HG03097 (cell line): ENCODE data around the gene CYB5R2.
"Not testable (repeated sequence)": the region's sequence is repeated elsewhere in the genome, so short reads cannot be mapped to it uniquely, and the experiment has no call there.

Source experiments
- ATAC-seq: cut with Tn5 transposase; IDR thresholded peaks from one replicate; pipeline ENCODE4 v1.9.1; 2021; ENCODE audit not compliant: unreplicated experiment, low FRiP score

The CYB5R2 gene

DNA sequence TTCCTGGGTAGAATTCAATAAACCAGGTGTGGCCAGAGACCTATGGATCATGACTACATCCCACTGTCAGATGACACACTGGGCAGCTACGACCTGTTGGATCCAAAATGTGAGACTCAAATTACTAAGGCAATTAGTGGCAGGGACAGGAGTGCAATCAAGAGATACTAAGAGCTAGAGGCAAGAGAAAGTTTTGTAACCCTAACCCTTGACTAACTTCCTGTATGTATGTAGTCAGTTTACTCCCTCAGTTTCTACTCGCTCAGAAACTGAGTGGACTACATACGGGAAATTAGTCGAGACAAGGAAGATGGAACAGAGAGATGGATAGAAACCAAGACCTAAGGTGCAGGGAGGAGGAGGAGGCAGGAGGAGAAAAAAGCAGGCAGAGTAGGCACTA is 2.7 kb downstream of the CYB5R2 start:
- no peak for ATAC-seq

DNA sequence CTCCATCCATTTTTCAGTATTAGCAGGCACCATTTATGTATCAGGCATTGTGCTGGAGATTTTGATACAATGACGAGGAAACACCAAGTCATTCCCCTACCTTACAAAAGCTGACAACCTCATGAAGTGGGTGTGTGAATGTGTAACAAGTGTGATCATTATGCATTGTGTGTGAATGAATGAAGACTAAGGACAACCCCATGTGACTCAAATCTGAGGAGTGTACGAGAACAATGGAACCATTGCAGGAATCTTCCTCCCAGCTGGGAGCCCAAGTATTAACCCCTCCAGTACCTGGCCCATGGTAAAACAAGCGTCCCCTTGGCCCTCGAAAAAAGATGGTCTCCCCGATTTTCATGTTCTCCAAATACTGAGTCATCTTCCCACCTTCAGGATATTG is 4.4 kb downstream of the CYB5R2 start:
- no peak for ATAC-seq

DNA sequence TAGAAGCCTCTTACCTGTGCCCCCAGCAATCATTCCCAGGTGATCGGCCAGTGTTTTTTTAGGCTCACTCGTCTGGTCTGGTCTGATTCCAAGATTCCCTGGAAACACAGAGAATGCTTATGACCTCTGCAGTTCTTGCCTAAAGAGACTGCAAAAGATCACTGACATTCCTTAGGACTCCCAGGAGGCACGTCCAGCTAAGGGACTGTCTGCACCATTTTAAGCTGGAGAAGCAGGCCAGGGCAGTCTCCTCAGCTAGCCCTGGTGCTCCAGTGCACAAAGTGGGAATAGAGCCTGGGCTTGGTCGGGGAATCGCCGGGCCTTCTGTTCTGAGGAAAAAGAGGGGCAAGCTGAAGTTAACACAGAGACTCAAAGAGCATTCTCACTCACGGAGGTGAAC is 4.8 kb downstream of the CYB5R2 start:
- ATAC-seq: no peak

DNA sequence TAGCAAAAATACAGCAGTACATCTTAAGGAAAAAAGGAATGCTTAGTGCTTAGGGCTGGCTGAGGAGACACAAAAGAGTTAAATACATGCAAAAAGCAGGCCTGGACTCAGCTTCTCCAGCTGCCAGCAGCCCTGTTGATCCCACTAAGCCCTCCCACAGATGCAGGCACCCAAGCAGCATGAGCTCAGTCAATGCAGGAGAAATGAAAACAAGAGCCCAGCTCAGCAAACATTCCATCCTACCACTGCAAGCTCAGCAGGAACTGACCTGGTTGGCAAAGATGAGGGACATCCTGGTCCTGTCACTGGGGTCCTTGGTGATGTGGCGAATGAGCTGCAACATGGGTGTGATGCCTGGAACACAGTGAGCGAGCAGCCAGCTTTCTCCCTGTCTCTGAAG is 5.8 kb downstream of the CYB5R2 start:
- ATAC-seq: no peak

DNA sequence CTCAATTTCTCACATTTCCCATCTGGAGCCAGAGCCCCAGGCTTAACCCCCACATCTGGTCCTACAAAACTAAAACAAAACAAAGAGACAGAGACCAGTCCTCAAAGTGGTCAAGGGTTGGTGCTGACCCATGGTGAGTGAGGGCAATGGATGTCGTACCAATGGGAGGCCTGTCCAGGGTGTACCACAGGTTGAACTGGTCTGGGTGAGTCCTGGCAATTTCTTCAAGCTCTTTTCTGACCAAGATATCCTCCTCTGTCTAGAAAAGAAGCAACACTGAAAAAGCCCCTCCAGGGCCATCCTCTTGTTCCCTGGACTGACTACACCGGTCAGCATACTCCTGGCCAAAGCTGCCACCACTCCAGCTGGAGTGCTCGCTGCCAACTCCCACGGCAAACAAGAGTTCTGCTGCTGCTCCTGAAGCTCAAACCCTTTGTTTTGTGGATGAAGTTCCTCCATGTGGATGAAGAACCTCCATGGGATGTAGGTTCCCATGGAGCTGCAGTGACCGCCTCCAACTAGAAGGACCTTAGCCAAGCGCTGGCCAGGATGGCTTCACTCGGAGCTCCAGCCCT is 6.9 kb downstream of the CYB5R2 start:
- no peak for ATAC-seq

DNA sequence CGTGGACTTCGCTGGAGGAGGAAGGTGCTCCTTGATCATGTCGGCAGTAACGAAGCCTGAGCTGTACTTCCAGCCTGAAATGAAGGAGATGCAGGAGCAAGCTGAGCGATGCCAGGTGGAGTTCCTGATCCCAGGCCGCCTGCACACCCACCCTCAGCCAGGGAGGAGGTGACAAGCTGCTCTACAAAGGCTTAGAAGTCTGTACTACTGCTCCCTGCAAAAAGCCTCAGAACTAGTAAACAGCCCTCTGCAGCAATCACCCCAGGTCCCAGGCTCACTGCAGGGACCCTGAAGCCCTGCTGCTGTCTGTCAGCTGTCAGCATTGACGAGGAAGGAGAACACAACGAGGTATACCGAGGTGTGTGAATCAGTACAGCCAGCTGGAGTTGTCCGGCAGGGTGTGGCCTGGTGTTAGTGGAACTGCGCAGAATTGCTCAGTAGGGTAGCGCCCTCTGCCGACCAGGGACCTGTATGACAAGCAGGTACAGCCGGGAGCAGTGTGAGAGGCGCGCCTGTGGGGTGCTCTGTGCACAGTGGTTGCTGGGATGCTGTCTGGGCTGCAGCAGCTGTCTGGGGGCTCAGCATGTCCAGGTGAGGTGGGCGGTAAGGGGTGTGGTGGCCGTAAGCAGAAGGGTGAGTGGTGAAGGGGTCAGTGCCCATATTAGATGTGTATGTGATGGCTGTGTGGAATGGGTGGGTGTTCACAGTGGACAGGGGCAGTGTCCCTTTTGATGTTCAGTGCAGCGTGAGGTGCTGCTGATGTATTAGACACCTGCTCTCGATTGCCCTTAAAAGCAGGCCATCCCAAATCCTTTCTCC is 7.6 kb downstream of the CYB5R2 start:
- ATAC-seq: peak; percentile 98

DNA sequence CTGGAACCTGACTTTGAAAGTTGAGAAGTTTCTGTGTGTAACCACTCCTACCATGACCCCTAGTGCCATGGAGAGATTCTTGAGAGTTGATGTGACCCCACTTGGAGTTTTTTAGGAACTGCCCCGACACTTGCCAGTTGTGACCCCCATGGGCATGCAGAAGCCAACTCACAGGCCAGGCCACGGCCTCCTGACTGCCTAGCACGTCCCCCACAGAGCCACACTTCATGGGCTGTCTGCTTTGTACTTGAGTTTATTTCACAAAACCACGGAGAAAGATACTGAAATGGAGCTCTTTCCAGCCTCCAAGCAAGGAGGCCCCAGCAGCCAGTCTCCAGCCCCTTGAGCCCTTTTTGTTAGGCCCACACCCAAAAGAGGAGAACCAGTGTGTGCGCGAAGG is 8.4 kb downstream of the CYB5R2 start:
- no peak for ATAC-seq

DNA sequence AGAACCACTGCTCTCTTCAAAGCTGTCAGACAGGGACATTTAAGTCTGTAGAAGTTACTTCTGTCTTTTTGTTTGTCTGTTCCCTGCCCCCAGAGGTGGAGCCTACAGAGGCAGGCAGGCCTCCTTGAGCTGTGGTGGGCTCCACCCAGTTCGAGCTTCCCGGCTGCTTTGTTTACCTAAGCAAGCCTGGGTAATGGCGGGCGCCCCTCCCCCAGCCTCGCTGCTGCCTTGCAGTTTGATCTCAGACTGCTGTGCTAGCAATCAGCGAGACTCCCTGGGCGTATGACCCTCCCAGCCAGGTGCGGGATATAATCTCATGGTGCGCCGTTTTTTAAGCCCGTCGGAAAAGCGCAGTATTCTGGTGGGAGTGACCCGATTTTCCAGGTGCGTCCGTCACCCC is 9.8 kb downstream of the CYB5R2 start:
- ATAC-seq: not testable (repeated sequence)

DNA sequence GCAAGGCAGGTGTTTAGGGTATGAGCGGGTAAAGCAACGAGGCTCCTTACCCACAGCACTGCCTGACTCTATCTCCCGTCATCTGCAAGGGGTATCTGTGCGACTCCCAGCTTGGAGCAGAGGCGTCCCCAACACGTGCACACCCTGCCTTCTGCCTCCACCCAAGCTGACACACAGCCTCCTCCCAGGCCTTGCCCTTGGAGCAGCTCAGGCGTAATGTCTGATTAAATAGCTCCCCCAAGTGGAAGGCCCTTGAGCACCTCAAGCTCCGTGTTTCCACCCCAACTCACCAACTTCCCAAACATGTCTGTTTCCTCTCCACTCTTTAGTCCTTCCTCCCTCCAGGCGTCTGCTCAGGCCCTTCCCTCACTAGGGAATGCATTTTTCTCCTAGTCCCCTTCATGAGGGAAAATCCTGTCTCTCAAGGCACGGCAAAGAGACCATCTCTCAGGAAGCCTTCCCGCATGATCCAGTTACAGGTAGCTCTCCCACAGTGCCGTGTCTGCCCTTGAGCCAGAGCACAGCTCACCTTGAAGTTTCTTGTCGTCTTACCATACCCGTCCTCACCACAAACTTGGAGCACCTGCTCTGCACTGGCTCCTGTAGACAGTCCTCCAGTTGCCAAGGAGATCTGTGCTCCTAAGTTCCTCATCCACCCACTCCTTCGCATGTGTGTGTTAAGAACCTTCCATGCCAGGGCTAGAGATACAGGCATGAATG is 15.8 kb downstream of the CYB5R2 start:
- no peak for ATAC-seq

DNA sequence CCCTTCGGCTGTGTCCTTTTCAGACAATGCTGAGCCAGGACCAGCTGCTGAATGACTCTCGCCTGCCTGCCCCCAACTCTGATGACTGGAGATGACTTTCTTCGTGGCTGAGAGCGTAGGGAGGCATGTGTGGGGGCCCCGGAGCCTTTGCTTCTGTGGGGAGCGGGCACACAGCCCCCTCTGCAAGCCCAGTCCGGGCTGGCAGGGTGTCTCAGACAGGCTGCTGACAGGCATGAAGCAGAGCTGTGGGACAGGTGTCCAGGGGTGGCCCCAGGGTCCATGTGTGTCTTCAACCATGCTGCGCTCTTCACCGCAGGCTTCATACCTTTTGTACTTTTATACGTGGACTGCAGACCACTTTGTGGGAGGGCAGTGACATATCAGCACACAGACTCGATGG is 16.6 kb downstream of the CYB5R2 start:
- ATAC-seq: no peak

DNA sequence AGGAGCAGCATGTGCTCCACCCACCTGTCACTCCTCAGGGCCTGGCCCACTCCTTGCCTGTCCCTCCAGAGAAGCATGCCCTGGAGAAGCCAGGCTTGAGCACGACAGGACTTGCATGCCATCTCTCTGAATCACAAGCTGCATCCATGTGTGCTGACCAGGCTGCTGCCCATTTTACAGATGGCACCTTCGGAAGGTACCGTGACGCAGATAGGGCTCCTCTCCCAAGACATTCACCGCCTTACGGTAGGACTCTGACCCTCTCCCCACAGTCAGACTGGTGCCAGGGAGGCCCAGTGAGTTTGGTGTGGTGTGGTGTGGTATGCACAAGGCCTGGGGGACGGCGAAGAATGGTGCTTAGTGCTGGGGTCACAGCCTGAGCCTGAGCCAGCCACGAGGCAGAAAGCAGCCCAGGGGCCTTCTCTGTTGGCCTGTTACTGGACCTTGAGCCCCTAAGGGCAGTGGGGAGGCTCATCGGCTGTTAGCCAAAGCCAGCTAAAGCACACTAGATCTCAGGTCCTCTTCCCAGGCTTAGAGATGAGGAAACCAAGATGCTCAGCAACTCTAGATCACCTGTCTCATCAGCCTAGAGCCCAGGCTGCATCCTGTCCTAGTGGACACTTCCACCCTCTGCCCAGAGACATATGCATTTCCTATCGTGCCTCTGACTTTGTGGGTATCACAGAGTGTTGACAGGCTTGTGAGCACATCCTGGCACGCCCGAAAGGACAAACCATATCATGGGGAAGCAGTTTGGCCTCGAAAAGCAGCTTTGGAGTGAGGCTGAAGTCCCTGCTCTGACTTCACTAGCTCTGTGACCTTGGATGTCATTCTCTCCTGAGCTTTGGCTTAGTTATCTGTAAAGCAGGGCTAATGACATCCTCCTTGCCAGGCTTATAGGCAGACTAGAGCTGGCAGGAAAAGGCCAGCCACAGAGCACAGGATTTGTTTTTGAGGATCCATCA is 17.8 kb downstream of the CYB5R2 start:
- ATAC-seq: no peak

DNA sequence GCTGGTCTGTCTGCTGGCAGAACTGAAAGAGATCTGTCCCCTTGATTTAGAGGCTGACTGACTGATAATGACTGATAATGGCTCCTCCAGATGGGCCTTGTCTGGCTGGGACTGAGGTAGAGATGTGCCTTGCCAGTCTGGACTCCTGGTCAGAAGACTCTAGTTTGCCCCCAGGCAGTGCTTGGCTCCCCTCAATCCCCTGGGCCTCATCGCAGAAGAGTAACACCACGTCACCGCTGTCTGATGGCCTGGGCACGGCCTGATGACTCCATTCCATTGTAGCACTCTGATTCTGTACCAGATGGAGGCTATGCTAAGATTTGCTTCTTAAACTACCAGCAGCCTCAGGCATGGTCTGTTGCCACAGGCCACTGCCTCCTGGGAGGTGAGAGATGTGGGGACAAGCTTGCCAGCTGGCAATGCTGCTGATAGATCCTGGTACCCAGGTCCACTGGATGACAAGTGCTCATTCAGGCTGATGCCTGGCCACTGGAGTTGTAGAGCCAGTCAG is 19.1 kb downstream of the CYB5R2 start:
- no peak for ATAC-seq

DNA sequence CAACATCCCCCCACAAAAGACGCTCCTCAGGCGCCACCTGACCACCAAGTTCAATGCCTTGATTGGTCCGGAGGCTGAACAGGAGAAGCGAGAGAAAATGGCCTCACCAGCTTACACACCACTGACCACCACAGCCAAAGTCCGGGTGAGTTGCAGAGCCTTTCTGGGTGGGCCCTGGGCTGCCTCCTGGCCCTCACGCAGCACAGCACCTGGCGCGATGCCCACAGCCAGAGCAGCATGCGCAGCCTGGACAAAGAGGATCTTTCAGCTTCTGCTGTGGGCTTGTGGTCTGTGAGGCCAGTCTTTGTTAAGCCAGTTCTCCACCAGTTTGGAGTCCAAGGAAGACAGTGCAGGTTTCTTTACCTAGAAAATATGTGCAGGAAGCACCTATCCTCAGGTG is 21.6 kb downstream of the CYB5R2 start:
- ATAC-seq: no peak

DNA sequence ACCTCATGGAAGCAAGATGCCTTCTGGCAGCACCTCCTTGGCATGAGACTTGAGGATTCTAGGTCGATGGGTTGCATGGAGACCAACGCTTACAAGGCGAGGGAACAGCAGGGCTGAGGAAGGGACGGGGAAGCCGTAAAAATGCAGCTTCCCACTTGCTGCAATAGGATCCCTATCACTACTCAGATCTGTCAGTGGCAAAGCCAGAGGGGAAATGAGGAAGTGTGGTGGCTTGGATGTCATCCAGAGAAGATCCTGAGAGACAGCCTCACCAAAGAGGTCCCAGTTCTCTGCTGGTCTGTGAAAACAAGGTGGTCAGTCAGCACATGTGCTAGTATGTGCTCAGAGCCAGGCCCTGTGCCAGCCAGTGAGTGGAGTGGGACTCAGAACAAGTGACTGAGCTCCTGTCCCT is 22.2 kb downstream of the CYB5R2 start:
- no peak for ATAC-seq

DNA sequence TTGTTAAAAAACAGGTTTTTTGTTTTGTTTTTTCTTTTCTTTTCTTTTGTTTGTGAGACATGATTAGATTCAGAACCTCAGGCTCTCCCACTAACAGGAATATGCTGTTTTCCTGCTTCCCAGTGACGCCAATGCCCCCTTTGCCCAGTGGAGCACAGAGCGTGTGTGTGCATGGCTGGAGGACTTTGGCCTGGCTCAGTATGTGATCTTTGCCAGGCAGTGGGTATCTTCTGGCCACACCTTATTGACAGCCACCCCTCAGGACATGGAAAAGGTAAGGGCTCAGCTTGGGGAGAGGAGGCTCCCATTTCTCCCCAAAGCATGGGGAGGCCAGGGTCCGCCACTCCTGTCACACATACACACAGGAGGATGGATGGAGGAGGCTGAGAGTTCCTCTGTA is 25.0 kb downstream of the CYB5R2 start:
- no peak for ATAC-seq

DNA sequence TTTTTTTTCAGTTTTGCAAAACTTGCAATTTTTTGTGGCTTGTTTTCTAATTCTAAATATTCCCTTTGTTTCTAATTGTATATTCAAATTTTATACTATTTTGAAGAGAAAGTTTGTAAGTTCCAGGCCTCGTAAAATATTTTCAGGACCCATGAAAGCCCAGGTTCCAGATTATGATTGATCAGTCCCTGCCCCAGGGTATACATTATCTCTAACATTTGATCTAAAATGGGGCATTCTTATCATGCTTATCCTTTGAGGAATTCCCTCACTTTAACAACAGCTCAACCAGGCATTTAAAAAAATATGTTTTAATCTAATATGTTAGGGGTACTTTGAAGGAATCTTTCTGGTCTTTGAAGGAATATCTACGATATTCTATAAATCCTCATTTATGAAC is 26.4 kb downstream of the CYB5R2 start:
- ATAC-seq: no peak

DNA sequence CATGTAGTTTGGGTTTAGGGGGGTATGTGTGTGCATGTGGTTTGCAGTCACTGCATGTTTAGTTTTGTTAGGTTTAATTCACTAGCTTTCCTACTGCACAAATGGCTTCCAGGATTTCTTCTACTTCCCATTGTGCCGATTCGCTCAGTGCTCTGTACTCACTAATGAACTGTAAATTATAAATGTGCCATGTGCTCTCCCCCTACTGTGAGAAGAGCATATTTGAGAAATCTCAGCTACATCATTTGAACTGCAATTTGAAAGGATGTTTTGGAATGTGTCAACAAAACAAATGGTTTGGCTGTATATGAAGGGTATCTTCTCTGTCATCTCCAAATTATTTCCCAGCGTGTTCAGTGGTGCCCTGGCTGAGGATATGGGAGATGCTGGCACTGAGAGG is 28.1 kb downstream of the CYB5R2 start:
- ATAC-seq: no peak

DNA sequence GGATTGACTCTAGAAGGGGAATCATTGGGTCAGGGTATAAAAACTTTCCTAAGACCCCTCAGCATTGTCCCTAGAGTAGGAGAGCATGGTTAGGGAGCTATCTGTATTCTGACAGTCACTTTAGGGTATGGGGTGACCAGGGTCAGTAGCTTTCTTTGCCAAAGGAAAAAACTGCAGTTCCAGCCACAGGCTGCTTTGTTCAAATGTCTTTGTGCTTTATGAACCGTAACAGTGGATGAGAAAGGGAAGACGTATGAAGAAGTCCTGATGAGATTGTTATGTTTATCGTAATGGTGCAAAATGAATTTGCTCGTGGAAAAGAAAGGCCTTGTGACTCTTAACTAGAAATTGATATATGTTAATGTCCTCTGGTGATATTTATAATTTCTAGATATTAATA is 30.0 kb downstream of the CYB5R2 start:
- no peak for ATAC-seq

DNA sequence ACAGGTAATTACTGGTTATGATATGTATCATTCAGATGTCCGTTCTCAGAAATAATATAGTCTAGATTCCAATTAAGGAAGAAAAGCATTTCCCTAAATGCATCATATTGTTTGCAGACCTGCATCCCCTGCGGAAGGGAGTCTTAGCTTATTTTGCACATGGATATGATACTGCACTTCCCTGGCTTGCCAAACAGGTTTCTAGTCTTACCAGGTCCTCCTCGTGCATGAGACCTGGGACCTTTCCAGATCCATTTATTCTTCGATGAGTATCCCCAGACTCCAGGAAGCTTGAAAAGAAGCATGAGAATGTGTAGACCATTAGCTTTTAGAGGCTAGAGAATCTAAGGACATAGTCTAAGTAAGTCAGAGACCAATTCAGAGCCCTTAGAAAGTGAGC is 30.6 kb downstream of the CYB5R2 start:
- no peak for ATAC-seq

DNA sequence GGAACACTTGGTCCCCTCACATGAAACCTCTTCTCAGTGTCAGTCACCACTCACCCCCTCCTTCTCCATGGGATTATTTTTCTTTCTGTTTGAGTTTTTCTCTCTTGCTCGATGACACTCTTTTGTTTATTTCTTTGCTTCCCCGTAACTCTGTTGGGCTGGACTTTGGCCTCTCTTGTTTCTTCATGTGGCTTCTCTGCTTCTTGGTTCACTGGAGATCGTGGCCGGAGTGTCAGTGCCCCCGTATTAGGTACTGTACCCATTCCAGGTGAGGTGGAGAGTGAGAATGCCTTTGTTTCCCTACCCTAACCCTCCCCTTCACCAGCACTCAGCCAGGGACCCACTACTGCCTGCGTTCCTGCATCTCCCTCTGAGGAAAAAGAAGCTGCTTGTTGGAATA is 32.5 kb downstream of the CYB5R2 start:
- no peak for ATAC-seq

DNA sequence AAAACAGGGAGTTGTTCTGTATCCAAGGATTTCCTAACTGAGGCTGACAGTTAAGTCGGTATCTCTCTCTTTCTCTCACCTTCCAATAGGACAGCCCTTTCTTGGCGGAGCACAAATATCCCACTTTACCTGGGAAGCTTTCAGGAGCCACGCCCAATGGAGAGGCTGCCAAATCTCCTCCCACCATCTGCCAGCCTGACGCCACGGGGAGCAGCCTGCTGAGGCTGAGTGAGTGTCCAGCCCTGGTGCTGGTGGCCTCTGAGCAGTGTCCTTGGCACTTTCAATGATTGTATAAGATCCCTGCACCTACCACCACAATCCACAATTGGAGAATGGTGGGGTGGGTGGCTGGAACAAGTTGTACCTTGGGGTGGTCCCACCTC is 33.7 kb downstream of the CYB5R2 start:
- no peak for ATAC-seq
